Retina (tissue), 1 donor: ENCODE measurements around the gene ANTXRL.
"Not testable (repeated sequence)": the region's sequence is repeated elsewhere in the genome, so short reads cannot be mapped to it uniquely, and the experiment has no call there.

ENCODE experiments used
- DNase-seq: peaks from one replicate; pipeline ENCODE4 v3.0.0-alpha.2; 2016

Gene ANTXRL

DNA sequence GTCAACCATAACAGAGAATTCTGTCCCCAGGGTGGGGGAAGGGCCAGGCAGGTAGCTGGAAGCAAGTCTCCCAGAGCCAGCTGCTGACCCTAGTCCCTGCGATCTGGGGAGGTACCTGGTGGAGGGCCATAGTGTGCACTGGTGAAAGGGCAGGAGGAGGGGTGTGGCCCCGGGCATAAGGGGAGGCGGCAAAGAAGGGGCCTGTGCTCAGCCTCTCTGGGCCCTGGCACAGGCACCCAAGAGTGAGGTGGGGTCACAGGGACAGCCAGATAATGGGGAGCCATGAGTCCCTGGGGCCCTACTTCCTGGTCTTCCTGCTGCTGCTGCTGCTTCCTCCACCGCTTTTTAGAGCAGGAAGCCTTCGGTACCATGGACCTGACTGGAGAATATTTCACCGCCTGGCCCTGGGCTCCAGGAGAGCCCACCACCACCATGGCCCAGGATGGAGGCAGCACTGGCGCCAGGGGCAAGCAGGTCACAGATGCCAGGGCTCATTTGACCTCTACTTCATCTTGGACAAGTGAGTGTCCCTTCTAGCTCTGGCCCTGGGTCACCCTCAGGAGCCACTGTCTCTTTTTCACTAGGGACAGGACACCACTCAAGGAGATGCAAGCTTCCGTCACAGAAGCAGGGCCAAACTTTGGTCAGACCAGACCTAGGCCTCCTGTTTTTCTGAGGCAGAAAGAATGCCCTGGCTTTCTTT, at the start of gene ANTXRL:
TSS of gene ANTXRL (plus strand) at position 7 of the 703 bp plus-strand sequence. CDS start at position 273, 266 bp downstream.
- DNase-seq: no peak

DNA sequence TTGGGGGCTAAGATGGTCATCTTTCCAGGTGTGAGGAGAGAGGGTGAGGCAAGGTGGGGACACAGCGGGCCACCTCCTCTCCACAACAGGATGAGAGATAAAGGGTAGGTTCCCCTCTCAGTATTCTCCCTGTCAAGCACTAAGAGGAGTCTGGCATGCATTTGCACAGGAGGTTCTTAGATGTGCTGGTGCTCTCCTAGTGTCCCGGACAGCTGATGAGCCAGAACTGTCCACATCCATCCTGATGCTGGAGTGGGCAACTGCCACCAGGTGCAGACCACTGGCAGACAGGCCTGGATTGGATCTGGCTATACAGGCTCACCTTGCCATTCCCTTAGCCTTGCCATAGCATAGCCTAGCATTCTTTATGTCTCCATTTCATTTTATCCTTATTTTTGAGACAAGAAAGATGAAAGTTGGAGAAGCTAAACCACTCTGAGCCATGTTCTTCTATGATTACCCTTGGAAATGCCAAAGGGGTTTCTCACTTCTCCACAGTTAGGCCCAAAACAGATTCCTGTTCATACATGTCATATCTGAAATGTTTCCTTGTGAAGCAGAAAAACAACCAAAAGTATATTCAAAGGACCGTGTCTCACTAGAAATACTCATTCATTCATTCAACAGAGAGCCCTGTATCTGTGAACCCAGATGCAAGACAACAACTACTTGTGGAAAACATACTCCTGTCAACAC, 48.8 kb upstream of the ANTXRL start:
- DNase-seq: no peak

- no peak for DNase-seq
These were observed 47.5 kb upstream of the ANTXRL start for GRCh38 chr10:46239247-46239646.

DNA sequence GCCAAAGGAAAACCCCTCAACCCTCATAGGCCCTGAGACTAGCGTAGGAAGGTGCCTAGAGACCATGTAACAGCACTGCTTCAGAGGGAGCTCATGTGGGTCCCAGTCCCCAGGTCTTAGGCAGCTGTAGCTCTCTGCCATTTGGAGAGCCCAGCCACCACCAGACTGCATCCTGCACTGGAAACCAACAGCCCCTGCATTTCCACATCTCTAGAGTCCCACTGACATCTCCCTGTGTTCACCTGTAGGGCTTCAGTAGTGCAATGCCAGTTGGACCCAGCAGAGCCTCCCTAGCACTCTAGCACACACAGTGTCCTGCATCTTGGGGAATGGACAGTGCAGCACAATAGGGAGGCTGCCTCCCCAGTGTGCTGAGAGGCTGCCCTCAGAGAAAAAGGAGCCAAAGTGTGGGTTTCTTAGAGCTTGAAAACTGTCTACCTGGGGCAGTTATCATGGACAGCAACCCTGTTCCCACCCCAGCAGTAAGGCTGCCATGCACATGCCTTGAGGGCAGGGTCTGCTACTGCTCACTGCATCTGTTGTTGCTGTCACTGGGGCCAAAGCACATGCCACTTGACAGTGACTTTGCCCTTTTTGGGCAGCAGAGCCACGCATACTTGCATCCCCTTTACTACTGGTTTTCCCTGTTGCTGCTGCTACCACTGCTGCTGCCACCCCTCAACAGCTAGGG, 46.7 kb upstream of the ANTXRL start:
- DNase-seq: no peak

- DNase-seq: no peak
These were observed 45.9 kb upstream of the ANTXRL start for GRCh38 chr10:46240684-46241565.

DNA sequence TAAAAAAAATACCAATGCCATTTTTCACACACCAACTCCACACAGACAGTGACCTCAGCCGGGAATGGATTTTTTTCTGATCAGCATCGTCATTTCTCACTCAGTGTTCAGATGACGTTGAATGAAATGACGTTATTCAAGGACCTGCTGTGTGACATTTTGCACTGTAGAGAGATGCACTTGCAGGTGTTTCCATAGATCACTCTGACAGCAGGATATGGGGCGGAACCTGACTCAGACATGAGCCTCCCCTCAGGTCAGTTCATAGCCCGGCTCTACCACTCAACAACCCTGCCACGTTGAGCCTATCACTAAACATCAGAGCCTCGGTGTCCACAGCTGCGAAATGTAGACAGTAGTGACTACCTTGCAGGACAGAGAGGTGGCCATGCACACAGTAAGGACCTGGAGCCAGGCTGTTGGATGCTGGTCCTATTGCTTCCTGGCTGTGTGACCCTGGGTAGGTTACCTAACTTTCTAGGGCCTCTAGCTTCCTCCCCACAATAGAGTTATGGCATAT, 41.4 kb upstream of the ANTXRL start:
- no peak for DNase-seq

DNA sequence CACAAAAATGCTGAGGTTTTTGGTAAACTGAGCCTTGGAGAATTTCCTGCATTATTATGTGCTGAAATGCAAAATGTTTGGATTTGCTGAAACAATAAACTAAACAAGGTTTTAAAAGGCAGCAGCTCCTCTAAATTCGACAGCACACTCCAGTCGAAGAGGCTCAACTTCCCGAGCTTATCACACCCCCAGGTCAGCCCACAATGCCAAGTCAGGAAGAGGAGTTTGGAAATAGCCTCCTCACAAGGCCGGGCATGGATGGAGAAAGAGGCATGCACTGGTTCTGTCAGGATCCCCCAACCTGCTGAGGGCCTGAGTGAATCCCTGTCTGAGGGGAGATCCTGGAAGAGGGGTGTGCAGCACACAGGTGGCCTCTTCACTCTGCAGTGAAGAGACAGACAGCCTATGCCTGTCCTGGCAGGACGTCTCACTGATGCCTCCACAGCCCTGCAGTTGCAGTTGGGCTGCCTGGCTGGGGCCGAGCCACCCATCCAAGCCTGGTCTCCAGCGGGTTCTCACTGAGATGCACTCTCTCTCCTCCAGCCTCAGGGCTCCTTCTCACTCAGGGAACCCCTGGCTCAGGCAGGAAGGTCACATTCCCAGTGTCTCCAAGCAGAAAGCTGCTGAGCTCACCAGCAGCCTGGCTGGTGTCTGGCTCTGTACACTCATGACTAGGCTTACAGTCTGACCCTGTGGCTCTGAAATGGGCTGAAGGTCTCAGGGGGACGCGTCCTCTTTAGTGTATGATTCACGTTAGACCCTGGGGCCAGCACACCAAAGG, 40.2 kb upstream of the ANTXRL start:
- not testable (repeated sequence) for DNase-seq

GRCh38 chr10:46247181-46247475, 39.7 kb upstream of the ANTXRL start:
- no peak for DNase-seq

DNA sequence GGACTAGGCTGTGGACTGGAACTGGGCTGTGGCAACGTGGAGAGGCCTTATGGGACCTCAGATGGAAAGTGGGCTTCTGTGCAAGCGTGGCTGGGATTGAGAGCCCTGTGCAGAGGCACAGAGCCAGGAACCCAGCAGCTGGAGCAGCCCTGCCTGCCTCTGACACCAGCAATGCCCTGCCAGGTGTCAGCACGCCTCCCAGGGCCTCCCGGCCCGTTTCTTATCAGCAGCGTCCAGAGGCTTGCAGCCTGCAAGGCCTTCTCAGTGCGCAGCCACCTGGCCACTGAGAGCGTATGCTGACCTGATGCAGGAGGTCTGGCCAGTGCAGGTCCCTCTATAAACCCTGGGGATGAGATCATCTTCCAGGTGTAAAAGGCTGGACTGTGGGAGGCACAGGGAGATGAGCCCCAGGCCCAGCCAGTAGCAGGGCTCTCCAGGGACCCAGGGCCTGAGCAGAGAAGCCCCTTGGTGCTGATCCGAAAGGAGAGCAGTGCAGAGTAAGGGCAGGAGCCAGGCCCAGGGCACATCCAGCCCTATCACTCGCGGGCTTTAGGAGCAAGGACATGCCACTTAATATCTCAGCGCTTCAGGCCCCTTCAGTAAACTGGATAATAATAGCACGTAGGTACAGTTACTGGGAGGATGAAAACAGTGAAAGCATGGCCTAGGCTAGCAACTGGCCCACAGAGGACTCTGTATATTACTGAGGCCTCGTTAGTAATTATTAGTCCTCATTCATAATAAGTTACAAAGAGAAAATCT, 38.8 kb upstream of the ANTXRL start:
- DNase-seq: no peak

GRCh38 chr10:46248651-46249146, 38.1 kb upstream of the ANTXRL start:
- no peak for DNase-seq

- not testable (repeated sequence) for DNase-seq
These were observed 37.0 kb upstream of the ANTXRL start for GRCh38 chr10:46249617-46250344.

DNA sequence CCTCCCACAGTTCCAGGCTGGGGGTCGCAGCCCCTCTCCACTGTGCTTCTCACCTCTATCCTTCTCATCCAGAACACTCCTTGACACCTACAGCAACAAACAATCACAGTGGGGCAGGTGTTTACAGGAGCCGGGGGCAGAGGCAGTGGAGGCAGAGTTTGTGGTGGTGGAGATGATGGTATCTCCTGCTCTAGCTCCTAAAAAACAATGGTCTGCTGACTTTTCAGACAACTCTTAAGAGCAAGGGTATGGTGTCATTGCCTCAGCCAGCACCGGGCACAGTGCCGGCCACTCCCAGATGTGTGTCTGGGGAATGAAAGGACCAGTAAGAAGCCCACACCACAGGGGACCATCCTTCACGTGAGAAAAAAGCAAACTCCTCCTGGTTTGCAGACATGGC, 36.3 kb upstream of the ANTXRL start:
- no peak for DNase-seq

DNA sequence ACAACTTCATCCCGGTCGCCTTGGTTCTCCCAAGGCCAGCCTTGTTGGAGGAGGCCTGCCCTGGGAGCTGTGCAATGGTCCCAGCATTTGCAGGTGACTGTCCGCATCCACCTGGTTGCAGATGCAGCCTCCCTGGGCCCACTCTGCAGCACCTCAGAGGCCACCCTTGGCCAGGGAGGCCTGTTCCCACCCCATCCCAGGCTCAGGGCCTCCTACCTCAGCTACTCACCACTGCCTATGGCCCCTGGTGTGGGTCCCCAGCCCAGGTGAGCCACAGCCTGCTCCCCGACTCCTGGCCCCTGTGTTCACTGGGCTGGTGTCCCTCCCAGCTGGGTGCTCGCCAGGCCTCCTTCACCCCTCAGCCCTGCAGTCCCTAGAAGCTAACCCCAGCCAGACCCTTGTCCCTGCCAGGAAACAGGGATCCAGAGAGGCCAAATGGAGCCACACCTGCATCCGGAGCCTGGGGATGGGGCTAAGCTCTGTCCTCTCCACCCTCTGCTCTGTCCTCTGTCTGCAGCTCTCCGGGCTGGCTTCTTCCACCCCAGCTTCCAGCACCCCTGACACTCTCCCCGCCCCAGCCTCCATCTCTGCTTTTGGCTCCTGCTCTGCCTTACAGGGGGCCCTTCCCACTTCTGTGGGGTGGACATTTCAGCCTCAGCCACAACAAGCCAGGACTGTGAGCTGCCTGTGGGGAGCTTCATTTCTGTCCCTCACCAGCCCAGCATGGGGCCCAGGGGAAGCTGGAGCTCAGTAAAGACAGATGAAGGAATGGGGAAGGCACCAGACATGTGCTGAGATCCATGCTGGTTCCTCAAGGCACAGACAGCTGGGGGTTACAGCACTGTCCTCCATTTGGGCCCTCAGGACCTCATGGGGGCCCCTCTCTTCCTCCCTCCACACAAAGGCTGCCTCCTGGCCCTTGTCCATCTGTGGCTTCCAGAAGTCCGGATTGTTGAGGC, 35.6 kb upstream of the ANTXRL start:
- DNase-seq: no peak

GRCh38 chr10:46251857-46252847, 34.6 kb upstream of the ANTXRL start:
- DNase-seq: no peak

GRCh38 chr10:46253076-46254006, 33.5 kb upstream of the ANTXRL start:
- DNase-seq: no peak

GRCh38 chr10:46254007-46254383, 32.8 kb upstream of the ANTXRL start:
- no peak for DNase-seq

- DNase-seq: no peak
These were observed 32.3 kb upstream of the ANTXRL start for GRCh38 chr10:46254467-46254866.
